Measurements from ENCODE around the gene PHKG1. TPM values are rescaled to one million over a fixed set of nuclear protein-coding genes. Genes with fewer than 3 reads are reported as not detected.
"Not testable (repeated sequence)": the region's sequence is repeated elsewhere in the genome, so short reads cannot be mapped to it uniquely, and the experiment has no call there.

PHKG1 gene
- total RNA-seq, result 1 to 10 TPM in 1 of 4 donors, under 1 TPM in 3; 0.31 to 1.4 (median 0.80) TPM

- peak; percentile 70 for ATAC-seq (ENCODE audit: low FRiP score)
- TF ChIP-seq, protein P1, sequence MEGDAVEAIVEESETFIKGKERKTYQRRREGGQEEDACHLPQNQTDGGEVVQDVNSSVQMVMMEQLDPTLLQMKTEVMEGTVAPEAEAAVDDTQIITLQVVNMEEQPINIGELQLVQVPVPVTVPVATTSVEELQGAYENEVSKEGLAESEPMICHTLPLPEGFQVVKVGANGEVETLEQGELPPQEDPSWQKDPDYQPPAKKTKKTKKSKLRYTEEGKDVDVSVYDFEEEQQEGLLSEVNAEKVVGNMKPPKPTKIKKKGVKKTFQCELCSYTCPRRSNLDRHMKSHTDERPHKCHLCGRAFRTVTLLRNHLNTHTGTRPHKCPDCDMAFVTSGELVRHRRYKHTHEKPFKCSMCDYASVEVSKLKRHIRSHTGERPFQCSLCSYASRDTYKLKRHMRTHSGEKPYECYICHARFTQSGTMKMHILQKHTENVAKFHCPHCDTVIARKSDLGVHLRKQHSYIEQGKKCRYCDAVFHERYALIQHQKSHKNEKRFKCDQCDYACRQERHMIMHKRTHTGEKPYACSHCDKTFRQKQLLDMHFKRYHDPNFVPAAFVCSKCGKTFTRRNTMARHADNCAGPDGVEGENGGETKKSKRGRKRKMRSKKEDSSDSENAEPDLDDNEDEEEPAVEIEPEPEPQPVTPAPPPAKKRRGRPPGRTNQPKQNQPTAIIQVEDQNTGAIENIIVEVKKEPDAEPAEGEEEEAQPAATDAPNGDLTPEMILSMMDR (IDR thresholded peaks at IDR 0.05), result no peak
- DNase-seq (ENCODE audit: low spot score), result no peak
These were observed at the start of gene PHKG1 for GRCh38 chr7:56092789-56093531. Gene PHKG1, minus strand, starts transcription at chr7:56092952. Its CDS starts 4,011 bp downstream, at chr7:56088941.

DNA sequence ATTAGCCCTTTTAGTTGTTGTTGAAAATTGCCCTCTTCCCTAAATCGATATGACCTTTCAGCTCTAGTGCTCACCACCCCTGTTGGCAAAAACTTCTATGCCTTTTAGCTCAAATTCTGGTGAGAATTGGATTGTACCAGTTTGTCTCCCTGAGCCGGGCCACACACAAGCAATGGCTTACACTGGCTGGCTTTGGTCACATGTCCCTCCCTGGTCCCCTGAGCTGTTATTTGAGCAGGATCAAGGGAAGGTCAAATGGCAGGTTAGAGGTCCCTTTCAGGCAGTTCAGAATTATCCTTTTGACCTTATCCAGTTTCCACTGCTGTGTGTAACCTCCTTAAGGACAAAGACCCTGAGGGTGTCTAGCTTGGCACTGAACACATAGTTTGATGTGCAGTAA, 38.3 kb upstream of the PHKG1 start:
- ATAC-seq (ENCODE audit: low FRiP score); DNase-seq (ENCODE audit: low spot score): not testable (repeated sequence)

GRCh38 chr7:56127241-56127975, 34.7 kb upstream of the PHKG1 start:
- ATAC-seq (ENCODE audit: low FRiP score), result no peak
- TF ChIP-seq, protein P1 (IDR thresholded peaks at IDR 0.05), result no peak
- DNase-seq (ENCODE audit: low spot score), result no peak

- ATAC-seq (ENCODE audit: low FRiP score), result no peak
- DNase-seq (ENCODE audit: low spot score), result no peak
These were observed 33.1 kb upstream of the PHKG1 start for GRCh38 chr7:56125831-56126230.

DNA sequence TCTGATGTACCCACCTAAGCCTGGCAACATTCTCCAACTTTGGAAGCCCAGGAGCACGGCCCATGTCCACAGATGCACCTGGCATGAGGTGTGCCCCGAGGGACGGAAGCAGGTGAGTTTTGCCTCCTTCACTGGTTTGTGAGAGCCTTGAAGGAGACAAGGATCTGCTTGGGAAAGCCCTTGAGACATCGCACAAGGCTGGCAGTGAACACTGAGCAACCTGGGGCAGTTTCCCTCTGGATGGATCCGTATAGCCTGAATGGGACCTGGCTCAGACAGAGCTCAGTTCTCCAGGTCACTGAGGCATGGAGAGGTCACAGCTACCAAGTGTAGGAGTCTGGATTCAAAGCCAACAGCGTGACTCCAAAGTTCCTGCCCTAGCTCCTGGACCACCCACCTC, 32.2 kb upstream of the PHKG1 start:
- TF ChIP-seq, protein P1 (IDR thresholded peaks at IDR 0.05), result no peak
- ATAC-seq (ENCODE audit: low FRiP score) (no peak), DNase-seq (ENCODE audit: low spot score) (no peak)

More at GRCh38 chr7:56125831-56126230, 33.1 kb upstream of the PHKG1 start:
- TF ChIP-seq, protein P1 (IDR thresholded peaks at IDR 0.05), result no peak

GRCh38 chr7:56121440-56121839, 28.7 kb upstream of the PHKG1 start:
- TF ChIP-seq, protein P1 (IDR thresholded peaks at IDR 0.05), result no peak
- DNase-seq (ENCODE audit: low spot score), result no peak
- ATAC-seq (ENCODE audit: low FRiP score), result no peak

DNA sequence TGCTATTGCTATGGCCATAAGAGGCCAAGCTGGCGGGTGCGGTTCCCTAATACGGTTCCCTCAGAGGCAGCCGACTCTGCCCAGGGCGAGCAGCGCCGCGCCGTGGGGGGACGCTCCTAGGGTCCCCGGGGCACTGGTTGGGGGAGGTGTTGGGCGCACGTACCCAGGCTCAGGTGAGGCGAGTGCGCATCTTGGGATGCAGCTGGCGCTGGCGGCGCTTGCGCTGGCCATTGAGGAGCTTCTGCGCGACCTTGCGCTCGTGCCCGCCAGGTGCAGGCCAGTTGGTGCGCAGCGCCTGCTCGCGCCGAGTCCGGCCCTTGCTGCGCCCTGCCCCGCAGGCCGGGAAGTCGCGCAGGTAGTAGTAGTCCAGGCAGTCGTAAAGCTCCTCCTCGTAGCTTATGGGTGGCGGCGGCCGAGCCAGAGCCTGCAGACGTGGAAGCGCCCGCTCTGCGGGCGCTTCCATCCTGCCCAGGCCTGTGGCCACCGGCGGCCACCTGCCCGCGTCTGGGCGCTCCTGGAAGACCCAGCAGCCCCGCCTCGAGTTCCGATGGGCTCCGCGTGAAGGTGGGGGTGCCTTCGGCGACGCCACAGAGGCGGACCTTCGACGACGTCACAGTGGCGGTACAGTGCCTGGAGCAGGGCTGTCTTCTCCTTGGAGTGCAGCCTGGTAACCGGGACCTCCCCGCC, 23.2 kb upstream of the PHKG1 start, which contains the start of gene NUPR2:
NUPR2 (minus strand) TSS at position 566 of the 687 bp plus-strand sequence; CDS start at position 463, 103 bp downstream.
- DNase-seq (ENCODE audit: low spot score) (no peak), ATAC-seq (ENCODE audit: low FRiP score) (no peak)
- TF ChIP-seq, protein P1 (IDR thresholded peaks at IDR 0.05), result no peak

- DNase-seq (ENCODE audit: low spot score), result not testable (repeated sequence)
These were observed 19.5 kb upstream of the PHKG1 start for GRCh38 chr7:56112244-56112643.

More at GRCh38 chr7:56112244-56112643, 19.5 kb upstream of the PHKG1 start:
- not testable (repeated sequence) for ATAC-seq (ENCODE audit: low FRiP score)
